ENCODE measurements around the gene PSTPIP2.

DNA sequence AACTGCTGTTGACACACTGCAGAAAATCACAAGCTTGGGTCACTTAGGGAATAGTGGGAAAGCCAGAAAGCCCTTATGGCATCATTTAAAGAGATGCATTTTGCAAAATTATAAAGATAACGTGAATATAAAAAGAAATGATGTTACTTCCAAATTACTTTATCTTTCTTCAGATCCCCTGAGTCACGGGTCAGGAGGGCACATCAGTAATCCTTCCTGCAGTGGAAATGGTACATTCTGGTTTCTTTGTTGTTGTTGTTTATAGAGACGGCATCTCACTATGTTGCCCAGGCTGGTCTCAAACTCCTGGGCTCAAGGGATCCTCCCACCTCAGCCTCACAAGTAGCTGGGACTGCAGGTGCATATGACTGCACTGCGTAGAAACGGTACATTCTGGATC is 95.1 kb downstream of the PSTPIP2 start:
- TF ChIP-seq, protein P1, sequence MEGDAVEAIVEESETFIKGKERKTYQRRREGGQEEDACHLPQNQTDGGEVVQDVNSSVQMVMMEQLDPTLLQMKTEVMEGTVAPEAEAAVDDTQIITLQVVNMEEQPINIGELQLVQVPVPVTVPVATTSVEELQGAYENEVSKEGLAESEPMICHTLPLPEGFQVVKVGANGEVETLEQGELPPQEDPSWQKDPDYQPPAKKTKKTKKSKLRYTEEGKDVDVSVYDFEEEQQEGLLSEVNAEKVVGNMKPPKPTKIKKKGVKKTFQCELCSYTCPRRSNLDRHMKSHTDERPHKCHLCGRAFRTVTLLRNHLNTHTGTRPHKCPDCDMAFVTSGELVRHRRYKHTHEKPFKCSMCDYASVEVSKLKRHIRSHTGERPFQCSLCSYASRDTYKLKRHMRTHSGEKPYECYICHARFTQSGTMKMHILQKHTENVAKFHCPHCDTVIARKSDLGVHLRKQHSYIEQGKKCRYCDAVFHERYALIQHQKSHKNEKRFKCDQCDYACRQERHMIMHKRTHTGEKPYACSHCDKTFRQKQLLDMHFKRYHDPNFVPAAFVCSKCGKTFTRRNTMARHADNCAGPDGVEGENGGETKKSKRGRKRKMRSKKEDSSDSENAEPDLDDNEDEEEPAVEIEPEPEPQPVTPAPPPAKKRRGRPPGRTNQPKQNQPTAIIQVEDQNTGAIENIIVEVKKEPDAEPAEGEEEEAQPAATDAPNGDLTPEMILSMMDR (IDR thresholded peaks at IDR 0.05) = no peak
- TF ChIP-seq POLR2A (IDR thresholded peaks at IDR 0.05) = no peak
